B cell (primary cell): ENCODE results near the gene LRRC74B. TPM values are rescaled to one million over a fixed set of nuclear protein-coding genes. Genes with fewer than 3 reads are reported as not detected.

ENCODE experiments used
- ATAC-seq: fragments of 200-7000 bp; cut with Tn5 transposase; one replicate; pipeline ENCODE4 v1.10.0; 2021; ENCODE audit warnings: low read depth, mild to moderate bottlenecking, moderate number of reproducible peaks, moderate library complexity
- CTCF ChIA-PET: fragments of 350-600 bp; sonication (Branson Sonifier 250); formaldehyde crosslinking; loops from one replicate; lab custom pipeline; 2021; ENCODE audit warnings: antibody characterized with exemption, inconsistent platforms; lab: Charles Lee
- POLR2A ChIA-PET: fragments of 350-600 bp; sonication (Branson Sonifier 250); formaldehyde crosslinking; loops from one replicate; lab custom pipeline; 2021; ENCODE audit warnings: antibody characterized with exemption; lab: Charles Lee
- DNase-seq: peaks from one replicate; pipeline ENCODE4 v3.0.0; 2013
- H2AFZ ChIP-seq: 2 replicates; pipeline ENCODE4 v1.6.1; 2012; ENCODE audit warnings: mild to moderate bottlenecking, low read depth, low read length; ENCODE audit not compliant: insufficient read depth, poor library complexity, severe bottlenecking
- H3K27ac ChIP-seq, 2 donors: 1 replicate in 1 of 2; 2 replicates in 1 of 2; pipeline ENCODE4 v1.5.1; 2012 to 2013; ENCODE audit warnings: low read length in 2 of 2, mild to moderate bottlenecking in 2 of 2, moderate library complexity in 1 of 2
- H3K27me3 ChIP-seq, 4 experiments: fragments of 200-600 bp in 1 of 4; sonication (generic) in 1 of 4; replicated peaks in 1 of 4; 1 replicate in 2 of 4; 2 replicates in 2 of 4; pipeline versions ENCODE4 v1.6.1 to v1.7.0; 2013 to 2016; ENCODE audit warnings: low read length in 3 of 4, mild to moderate bottlenecking in 2 of 4, mixed read lengths in 1 of 4, moderate library complexity in 1 of 4; ENCODE audit not compliant: insufficient read depth in 4 of 4, control insufficient read depth in 3 of 4; ENCODE audit errors: control extremely low read depth in 1 of 4
- H3K36me3 ChIP-seq, 2 experiments: replicated peaks in 1 of 2; 1 replicate in 1 of 2; 2 replicates in 1 of 2; pipeline versions ENCODE4 v1.6.1 to v1.7.1; 2013; ENCODE audit warnings: low read length in 1 of 2; ENCODE audit not compliant: insufficient read depth in 2 of 2, control insufficient read depth in 1 of 2; ENCODE audit errors: control extremely low read depth in 1 of 2, extremely low read depth in 1 of 2
- H3K4me1 ChIP-seq, 2 donors: fragments of 200-600 bp in 1 of 2; sonication (generic) in 1 of 2; 1 replicate in 1 of 2; 2 replicates in 1 of 2; pipeline versions ENCODE4 v1.5.1 to v1.6.1; 2013 to 2017; ENCODE audit warnings: low read length in 2 of 2; ENCODE audit not compliant: control insufficient read depth in 2 of 2, insufficient read depth in 2 of 2
- H3K4me2 ChIP-seq: replicated peaks from 2 replicates; pipeline ENCODE3; 2012; ENCODE audit warnings: mild to moderate bottlenecking, low read depth, low read length; ENCODE audit not compliant: poor library complexity, severe bottlenecking
- H3K4me3 ChIP-seq, 5 experiments: fragments of 200-600 bp in 1 of 5; sonication (generic) in 1 of 5; 1 replicate in 3 of 5; 2 replicates in 2 of 5; pipeline versions ENCODE4 v1.5.1 to v1.7.0; 2011 to 2016; ENCODE audit warnings: low read length in 4 of 5, mild to moderate bottlenecking in 4 of 5, low read depth in 2 of 5, control low read depth in 1 of 5, moderate library complexity in 1 of 5; ENCODE audit not compliant: insufficient read depth in 1 of 5; ENCODE audit errors: control extremely low read depth in 1 of 5, extremely low read depth in 1 of 5
- H3K79me2 ChIP-seq: fragments of 200-600 bp; sonication (generic); one replicate; pipeline ENCODE4 v1.6.0; 2016; ENCODE audit warnings: low read length; ENCODE audit not compliant: control insufficient read depth, insufficient read depth
- H3K9ac ChIP-seq: fragments of 200-600 bp; sonication (generic); 2 replicates; pipeline ENCODE4 v1.6.1; 2017; ENCODE audit warnings: mild to moderate bottlenecking, low read length, moderate library complexity
- H3K9me3 ChIP-seq, 3 donors: one replicate each; pipeline versions ENCODE4 v1.6.1 to v1.7.1; 2013; ENCODE audit warnings: low read length in 2 of 3; ENCODE audit not compliant: control insufficient read depth in 2 of 3, insufficient read depth in 1 of 3; ENCODE audit errors: control extremely low read depth in 1 of 3
- H4K20me1 ChIP-seq: 2 replicates; pipeline ENCODE4 v1.6.0; 2012; ENCODE audit warnings: mild to moderate bottlenecking, low read length; ENCODE audit not compliant: insufficient read depth, control insufficient read depth, poor library complexity, severe bottlenecking
- H3K27ac Mint-ChIP-seq: one replicate; pipeline ENCODE4 v1.8.0; 2021; ENCODE audit warnings: mixed read lengths
- H3K27me3 Mint-ChIP-seq: one replicate; pipeline ENCODE4 v1.8.0; 2021; ENCODE audit warnings: mixed read lengths
- H3K4me1 Mint-ChIP-seq: one replicate; pipeline ENCODE4 v1.8.0; 2021; ENCODE audit warnings: mixed read lengths
- H3K4me3 Mint-ChIP-seq: one replicate; pipeline ENCODE4 v1.8.0; 2021; ENCODE audit warnings: mixed read lengths
- H3K9me3 Mint-ChIP-seq: one replicate; pipeline ENCODE4 v1.8.0; 2022; ENCODE audit warnings: mixed read lengths; ENCODE audit not compliant: insufficient read depth
- CTCF ChIP-seq: fragments of 200-600 bp; IDR thresholded peaks from one replicate; pipeline ENCODE4 v1.8.0; 2022; ENCODE audit warnings: antibody characterized with exemption, mild to moderate bottlenecking
- EZH2 ChIP-seq: IDR thresholded peaks from 2 replicates; pipeline ENCODE4 v1.6.1; 2012; ENCODE audit warnings: borderline replicate concordance, low read depth, mild to moderate bottlenecking, moderate library complexity, low read length; ENCODE audit not compliant: insufficient read depth, poor library complexity, severe bottlenecking
- WGBS: methylation state at CpG from one replicate; pipeline ENCODE4 v1.1.5; 2013; ENCODE audit warnings: missing lambda C conversion rate; ENCODE audit not compliant: insufficient coverage; 5-methylcytosine and 5-hydroxymethylcytosine counted together
- intact Hi-C: fragments of 100-400 bp; cut with micrococcal nuclease; formaldehyde crosslinking; loops from one replicate; pipeline ENCODE4 v1.10.0; 2022
- polyA plus RNA-seq: library from polyadenylated mRNA; depleted of rRNA; stranded (reverse); fragments of >200 nt; gene quantifications from 2 replicates; pipeline ENCODE4 v1.2.3, GENCODE V29; 2012
- total RNA-seq, 2 donors: library from RNA; stranded (reverse); fragments of 120-200 nt in 1 of 2; gene quantifications; 1 replicate in 1 of 2; 2 replicates in 1 of 2; pipeline versions ENCODE4 v1.2.3 to v1.2.4, GENCODE V29; 2013 to 2022

Gene LRRC74B
- total and polyA plus RNA-seq, 2 donors (not counting 1 experiment from before 2014, with no cell fraction given), result 0.01 to 0.17 TPM

- no peak overlapping the region for H2AFZ ChIP-seq
- no peak overlapping the region for H3K9ac ChIP-seq
- H3K79me2 ChIP-seq, result no peaks in the 10 kb centered on the region
- H3K4me1 Mint-ChIP-seq, result peaks cover 7% of the 10 kb centered on the region
- H3K9me3 ChIP-seq, result no peaks in the 10 kb centered on the region
- CTCF ChIA-PET, result interaction anchor here (1.4 kb wide), 1 partner anchor 11 kb away, joined by 3 read pairs; no protein-coding TSS in a partner anchor
- no peak overlapping the region for H3K27ac ChIP-seq
- POLR2A ChIA-PET, result no interaction called here
- no peak overlapping the region for H3K4me3 Mint-ChIP-seq
- 87% methylated on average over 3 of the region's 7 CpGs for WGBS
- intact Hi-C loops, result no loop called here
- no peak for TF ChIP-seq EZH2
- no peak for TF ChIP-seq CTCF
- no peak overlapping the region for H3K4me3 ChIP-seq
- no peaks in the 10 kb centered on the region for H3K9me3 Mint-ChIP-seq
- no peaks in the 10 kb centered on the region for H3K36me3 ChIP-seq
- DNase-seq (no peak), ATAC-seq (no peak)
- H4K20me1 ChIP-seq, result no peaks in the 10 kb centered on the region
- H3K27me3 ChIP-seq, result peaks cover 0 to 6% (median 0%) of the 10 kb centered on the region in 4 experiments
- peaks cover 5 to 7% of the 10 kb centered on the region in 2 donors for H3K4me1 ChIP-seq
- no peak overlapping the region for H3K4me2 ChIP-seq
- H3K27ac Mint-ChIP-seq, result no peak overlapping the region
- peaks cover 36% of the 10 kb centered on the region for H3K27me3 Mint-ChIP-seq
These were observed 54.6 kb downstream of the LRRC74B start for GRCh38 chr22:21100149-21101032.
